GM21515 (cell line): Measurements from ENCODE around the gene GALR3.
A peak's percentile ranks its signal among the peaks of the same experiment; 100 is the strongest.

Experiments used
- ATAC-seq: cut with Tn5 transposase; IDR thresholded peaks from one replicate; pipeline ENCODE4 v1.9.1; 2021; ENCODE audit not compliant: unreplicated experiment

The GALR3 gene

GRCh38 chr22:37822079-37822833 is 926 bp upstream of the GALR3 start:
- ATAC-seq: no peak

DNA sequence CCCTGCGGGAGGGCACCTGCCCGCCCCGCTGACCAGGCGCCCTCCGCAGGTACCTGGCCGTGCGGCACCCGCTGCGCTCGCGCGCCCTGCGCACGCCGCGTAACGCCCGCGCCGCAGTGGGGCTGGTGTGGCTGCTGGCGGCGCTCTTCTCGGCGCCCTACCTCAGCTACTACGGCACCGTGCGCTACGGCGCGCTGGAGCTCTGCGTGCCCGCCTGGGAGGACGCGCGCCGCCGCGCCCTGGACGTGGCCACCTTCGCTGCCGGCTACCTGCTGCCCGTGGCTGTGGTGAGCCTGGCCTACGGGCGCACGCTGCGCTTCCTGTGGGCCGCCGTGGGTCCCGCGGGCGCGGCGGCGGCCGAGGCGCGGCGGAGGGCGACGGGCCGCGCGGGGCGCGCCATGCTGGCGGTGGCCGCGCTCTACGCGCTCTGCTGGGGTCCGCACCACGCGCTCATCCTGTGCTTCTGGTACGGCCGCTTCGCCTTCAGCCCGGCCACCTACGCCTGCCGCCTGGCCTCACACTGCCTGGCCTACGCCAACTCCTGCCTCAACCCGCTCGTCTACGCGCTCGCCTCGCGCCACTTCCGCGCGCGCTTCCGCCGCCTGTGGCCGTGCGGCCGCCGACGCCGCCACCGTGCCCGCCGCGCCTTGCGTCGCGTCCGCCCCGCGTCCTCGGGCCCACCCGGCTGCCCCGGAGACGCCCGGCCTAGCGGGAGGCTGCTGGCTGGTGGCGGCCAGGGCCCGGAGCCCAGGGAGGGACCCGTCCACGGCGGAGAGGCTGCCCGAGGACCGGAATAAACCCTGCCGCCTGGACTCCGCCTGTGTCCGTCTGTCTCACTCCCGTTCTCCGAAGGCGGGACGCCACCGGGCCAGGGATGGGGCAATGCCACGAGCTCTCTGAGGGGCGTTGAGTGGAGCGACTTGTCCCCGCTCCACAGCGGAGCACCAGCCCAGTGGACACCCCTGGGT is 1.8 kb downstream of the GALR3 start:
- ATAC-seq: no peak

DNA sequence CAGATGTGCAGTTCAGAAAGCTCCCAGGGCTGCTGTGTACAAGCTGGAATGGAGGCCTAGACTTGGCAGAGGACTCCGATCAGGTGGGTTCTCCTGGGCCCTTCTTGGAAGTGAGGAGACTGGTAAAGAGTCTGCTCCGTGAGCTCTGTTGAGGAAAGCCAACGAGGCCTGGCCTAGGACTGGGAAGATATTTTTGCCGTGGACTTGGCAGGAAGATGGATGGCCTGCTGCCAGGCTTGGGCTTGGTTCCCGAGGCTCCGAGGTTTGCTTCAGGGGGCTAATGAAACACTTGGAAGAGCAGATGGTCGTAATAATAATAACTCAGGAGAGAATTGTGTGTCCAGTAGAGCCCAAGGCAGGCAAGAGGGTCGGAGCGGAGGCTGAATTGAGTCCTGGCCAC is 3.9 kb downstream of the GALR3 start:
- ATAC-seq: no peak

GRCh38 chr22:37830093-37830842 is 7.1 kb downstream of the GALR3 start:
- no peak for ATAC-seq

GRCh38 chr22:37831472-37831871 is 8.3 kb downstream of the GALR3 start:
- no peak for ATAC-seq

- ATAC-seq: no peak
Measured at GRCh38 chr22:37832022-37832857, 9.1 kb downstream of the GALR3 start.

GRCh38 chr22:37842015-37842793 is 19.0 kb downstream of the GALR3 start:
- no peak for ATAC-seq

GRCh38 chr22:37843741-37844089 is 20.5 kb downstream of the GALR3 start:
- ATAC-seq: peak; percentile 44

- no peak for ATAC-seq
Measured at GRCh38 chr22:37844904-37845329, 21.7 kb downstream of the GALR3 start.

GRCh38 chr22:37846433-37846832 is 23.3 kb downstream of the GALR3 start:
- ATAC-seq: no peak

DNA sequence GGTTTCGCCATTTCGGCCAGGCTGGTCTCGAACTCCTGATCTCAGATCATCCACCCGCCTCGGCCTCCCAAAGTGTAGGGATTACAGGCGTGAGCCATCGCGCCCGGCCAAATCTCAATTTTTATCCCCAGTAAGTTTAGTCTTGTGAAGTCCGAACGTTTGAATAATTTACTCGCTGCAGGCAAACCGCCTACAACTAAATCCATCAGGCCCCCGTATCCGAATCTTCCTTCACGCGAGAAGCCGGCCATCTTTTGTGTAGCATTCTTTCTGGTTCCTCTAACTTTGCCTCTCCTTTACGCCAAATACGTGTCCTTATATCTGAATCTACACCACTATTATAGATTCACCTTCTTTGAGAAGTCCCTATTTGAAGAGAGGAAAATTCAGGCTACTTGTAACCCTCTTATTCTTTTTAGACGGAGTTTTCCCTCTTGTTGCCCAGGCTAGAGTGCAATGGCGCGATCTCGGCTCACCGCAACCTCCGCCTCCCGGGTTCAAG is 25.5 kb downstream of the GALR3 start:
- no peak for ATAC-seq

DNA sequence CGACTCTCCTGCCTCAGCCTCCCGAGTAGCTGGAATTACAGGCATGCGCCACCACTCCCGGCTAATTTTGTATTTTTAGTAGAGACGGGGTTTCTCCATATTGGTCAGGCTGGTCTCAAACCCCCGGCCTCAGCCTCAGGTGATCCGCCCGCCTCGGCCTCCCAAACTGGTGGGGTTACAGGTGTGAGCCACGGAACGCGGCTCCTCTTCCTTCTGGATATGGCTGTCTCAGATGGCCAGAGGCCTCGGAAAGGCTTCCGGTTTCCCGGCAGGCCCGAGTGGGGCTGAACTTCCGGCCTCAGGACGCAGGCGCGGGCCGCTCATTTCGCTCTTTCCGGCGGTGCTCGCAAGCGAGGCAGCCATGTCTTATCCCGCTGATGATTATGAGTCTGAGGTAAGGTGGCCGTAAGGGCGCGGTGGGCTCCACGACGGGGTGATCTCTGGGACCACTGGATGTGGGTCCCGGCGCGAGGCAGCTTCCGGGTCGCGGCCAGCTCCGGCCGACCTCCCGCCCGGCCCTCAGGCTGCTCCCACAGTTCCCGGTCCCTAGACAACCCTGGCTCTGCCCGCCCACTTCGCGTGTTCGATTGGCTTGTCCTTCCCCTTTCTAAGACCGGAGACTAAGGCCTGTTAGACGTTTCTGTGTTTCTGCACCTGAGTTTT is 26.0 kb downstream of the GALR3 start, which contains the start of gene EIF3L:
TSS of gene EIF3L (plus strand) at position 331 of the 663 bp plus-strand sequence. CDS start at position 362, 31 bp downstream.
- peak; percentile 57 for ATAC-seq

GRCh38 chr22:37850801-37851200 is 27.6 kb downstream of the GALR3 start:
- ATAC-seq: no peak

- no peak for ATAC-seq
Measured at GRCh38 chr22:37852418-37852817, 29.2 kb downstream of the GALR3 start.

DNA sequence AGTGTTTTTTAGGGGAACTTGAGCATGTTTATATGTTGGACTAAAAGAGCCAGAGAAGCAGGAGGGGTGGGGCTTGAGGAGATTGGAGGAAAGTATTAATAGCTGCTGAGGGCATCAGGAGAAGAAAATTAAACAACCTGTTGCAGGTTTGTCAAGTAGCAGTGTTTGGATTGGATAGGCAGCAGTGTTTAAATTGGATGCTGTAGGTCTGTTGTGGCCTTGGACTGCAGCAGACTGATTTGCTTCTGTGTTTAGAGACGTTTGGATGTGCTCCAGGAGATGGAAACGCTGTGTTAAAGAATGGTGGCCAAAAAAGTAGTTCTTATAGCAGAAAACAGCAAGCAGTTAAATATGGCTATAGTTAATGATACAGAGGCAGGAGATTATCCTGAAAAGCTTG is 31.8 kb downstream of the GALR3 start:
- no peak for ATAC-seq

DNA sequence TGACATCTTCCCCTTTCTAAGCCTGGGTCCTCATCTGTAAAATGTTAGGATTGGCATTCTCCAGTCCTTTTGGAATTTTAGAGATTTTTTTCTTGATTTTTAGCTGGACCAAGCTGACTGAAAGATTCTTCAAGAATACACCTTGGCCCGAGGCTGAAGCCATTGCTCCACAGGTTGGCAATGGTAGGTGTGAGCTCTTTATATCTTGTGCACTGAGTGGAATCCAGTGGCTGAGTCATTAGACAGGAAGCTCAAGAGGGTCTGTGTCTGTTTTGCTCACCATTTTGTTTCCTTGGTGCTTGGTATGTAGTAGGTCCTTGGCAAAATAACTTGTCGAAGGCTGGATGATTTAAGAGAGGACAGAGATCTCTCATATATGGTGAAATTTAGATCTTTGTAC is 32.3 kb downstream of the GALR3 start:
- no peak for ATAC-seq

- no peak for ATAC-seq
Measured at GRCh38 chr22:37860796-37861421, 37.7 kb downstream of the GALR3 start.

- no peak for ATAC-seq
Measured at GRCh38 chr22:37862570-37863325, 39.6 kb downstream of the GALR3 start.
